IPS-18a (cell line): Measurements from ENCODE around the gene SPATS2L.

ENCODE experiments used
- H3K27ac ChIP-seq: one replicate; pipeline ENCODE4 v1.5.1; 2013; ENCODE audit warnings: low read length
- H3K27me3 ChIP-seq: one replicate; pipeline ENCODE4 v1.6.1; 2013; ENCODE audit warnings: mild to moderate bottlenecking, low read length; ENCODE audit not compliant: control insufficient read depth, insufficient read depth
- H3K36me3 ChIP-seq: one replicate; pipeline ENCODE4 v1.6.1; 2013; ENCODE audit warnings: low read depth, low read length; ENCODE audit not compliant: control insufficient read depth
- H3K4me1 ChIP-seq: one replicate; pipeline ENCODE4 v1.6.1; 2013; ENCODE audit warnings: low read depth, low read length; ENCODE audit not compliant: control insufficient read depth
- H3K4me3 ChIP-seq: one replicate; pipeline ENCODE4 v1.5.1; 2013; ENCODE audit warnings: low read length
- H3K9ac ChIP-seq: one replicate; pipeline ENCODE4 v1.6.1; 2013; ENCODE audit warnings: mild to moderate bottlenecking, low read length, moderate library complexity
- H3K9me3 ChIP-seq: one replicate; pipeline ENCODE4 v1.6.1; 2013; ENCODE audit warnings: low read depth, low read length; ENCODE audit not compliant: control insufficient read depth

Gene SPATS2L

GRCh38 chr2:200356321-200356720, 49.8 kb downstream of the SPATS2L start:
- H3K27ac ChIP-seq: no peak overlapping the region

GRCh38 chr2:200356857-200357384, 50.4 kb downstream of the SPATS2L start:
- peaks cover 61% of the 10 kb centered on the region for H3K4me1 ChIP-seq
- H3K9me3 ChIP-seq: no peaks in the 10 kb centered on the region
- no peak overlapping the region for H3K9ac ChIP-seq
- H3K36me3 ChIP-seq: no peaks in the 10 kb centered on the region
- H3K4me3 ChIP-seq: no peak overlapping the region
- peak overlapping the region; percentile 11 for H3K27ac ChIP-seq
- no peaks in the 10 kb centered on the region for H3K27me3 ChIP-seq

More at GRCh38 chr2:200356321-200356720, 49.8 kb downstream of the SPATS2L start:
- H3K36me3 ChIP-seq: no peaks in the 10 kb centered on the region
- H3K9me3 ChIP-seq: no peaks in the 10 kb centered on the region
- peaks cover 63% of the 10 kb centered on the region for H3K4me1 ChIP-seq
- no peak overlapping the region for H3K4me3 ChIP-seq
- no peak overlapping the region for H3K9ac ChIP-seq
- no peaks in the 10 kb centered on the region for H3K27me3 ChIP-seq

GRCh38 chr2:200357845-200358244, 51.4 kb downstream of the SPATS2L start:
- H3K27ac ChIP-seq: no peak overlapping the region
- H3K4me1 ChIP-seq: peaks cover 61% of the 10 kb centered on the region
- H3K9ac ChIP-seq: no peak overlapping the region
- H3K36me3 ChIP-seq: no peaks in the 10 kb centered on the region
- H3K27me3 ChIP-seq: no peaks in the 10 kb centered on the region
- H3K4me3 ChIP-seq: no peak overlapping the region
- H3K9me3 ChIP-seq: no peaks in the 10 kb centered on the region

- H3K4me1 ChIP-seq: peaks cover 59% of the 10 kb centered on the region
- H3K27me3 ChIP-seq: no peaks in the 10 kb centered on the region
- H3K9me3 ChIP-seq: no peaks in the 10 kb centered on the region
- no peak overlapping the region for H3K4me3 ChIP-seq
- H3K27ac ChIP-seq: no peak overlapping the region
- no peaks in the 10 kb centered on the region for H3K36me3 ChIP-seq
- no peak overlapping the region for H3K9ac ChIP-seq
Observed at GRCh38 chr2:200359552-200359951, 53.1 kb downstream of the SPATS2L start.

GRCh38 chr2:200360364-200360763, 53.9 kb downstream of the SPATS2L start:
- Histone ChIP-seq H3K4me1 (peaks cover 51% of the 10 kb centered on the region), H3K9ac (no peak overlapping the region), H3K36me3 (no peaks in the 10 kb centered on the region), H3K4me3 (no peak overlapping the region), H3K27me3 (no peaks in the 10 kb centered on the region), H3K27ac (no peak overlapping the region), H3K9me3 (no peaks in the 10 kb centered on the region)

GRCh38 chr2:200362202-200362917, 55.9 kb downstream of the SPATS2L start:
- Histone ChIP-seq H3K4me1 (peaks cover 38% of the 10 kb centered on the region), H3K27ac (no peak overlapping the region), H3K36me3 (no peaks in the 10 kb centered on the region), H3K9ac (no peak overlapping the region), H3K4me3 (no peak overlapping the region), H3K9me3 (no peaks in the 10 kb centered on the region), H3K27me3 (no peaks in the 10 kb centered on the region)

- Histone ChIP-seq H3K27ac (no peak overlapping the region), H3K4me3 (no peak overlapping the region), H3K9me3 (no peaks in the 10 kb centered on the region), H3K4me1 (peaks cover 33% of the 10 kb centered on the region), H3K27me3 (no peaks in the 10 kb centered on the region), H3K36me3 (no peaks in the 10 kb centered on the region), H3K9ac (no peak overlapping the region)
Observed at GRCh38 chr2:200363279-200363678, 56.8 kb downstream of the SPATS2L start.

- Histone ChIP-seq H3K27me3 (no peaks in the 10 kb centered on the region), H3K4me1 (peaks cover 33% of the 10 kb centered on the region), H3K36me3 (no peaks in the 10 kb centered on the region), H3K9me3 (no peaks in the 10 kb centered on the region), H3K9ac (no peak overlapping the region), H3K27ac (no peak overlapping the region), H3K4me3 (no peak overlapping the region)
Observed at GRCh38 chr2:200364142-200364541, 57.6 kb downstream of the SPATS2L start.

GRCh38 chr2:200364620-200365019, 58.1 kb downstream of the SPATS2L start:
- Histone ChIP-seq H3K9ac (no peak overlapping the region), H3K27me3 (no peaks in the 10 kb centered on the region), H3K4me3 (no peak overlapping the region), H3K27ac (no peak overlapping the region), H3K4me1 (peaks cover 33% of the 10 kb centered on the region), H3K9me3 (no peaks in the 10 kb centered on the region), H3K36me3 (no peaks in the 10 kb centered on the region)

- no peak overlapping the region for H3K4me3 ChIP-seq
- H3K27me3 ChIP-seq: no peaks in the 10 kb centered on the region
- H3K27ac ChIP-seq: no peak overlapping the region
- peaks cover 35% of the 10 kb centered on the region for H3K4me1 ChIP-seq
- no peak overlapping the region for H3K9ac ChIP-seq
- H3K36me3 ChIP-seq: no peaks in the 10 kb centered on the region
- H3K9me3 ChIP-seq: no peaks in the 10 kb centered on the region
Observed at GRCh38 chr2:200365209-200365608, 58.7 kb downstream of the SPATS2L start.

- Histone ChIP-seq H3K27ac (no peak overlapping the region), H3K4me3 (no peak overlapping the region), H3K27me3 (no peaks in the 10 kb centered on the region), H3K9me3 (no peaks in the 10 kb centered on the region), H3K9ac (no peak overlapping the region), H3K36me3 (no peaks in the 10 kb centered on the region), H3K4me1 (peaks cover 23% of the 10 kb centered on the region)
Observed at GRCh38 chr2:200367155-200367554, 60.7 kb downstream of the SPATS2L start.

- Histone ChIP-seq H3K4me3 (no peak overlapping the region), H3K27me3 (no peaks in the 10 kb centered on the region), H3K4me1 (peaks cover 13% of the 10 kb centered on the region)
Observed at GRCh38 chr2:200369886-200370285, 63.4 kb downstream of the SPATS2L start.

More at GRCh38 chr2:200369886-200370285, 63.4 kb downstream of the SPATS2L start:
- Histone ChIP-seq H3K27ac (no peak overlapping the region), H3K36me3 (no peaks in the 10 kb centered on the region), H3K9ac (no peak overlapping the region), H3K9me3 (no peaks in the 10 kb centered on the region)
